Urinary bladder (tissue), 4 donors: ENCODE data around the gene LARGE1. TPM values are rescaled to one million over a fixed set of nuclear protein-coding genes. Genes with fewer than 3 reads are reported as not detected.

Source experiments
- DNase-seq: peaks from one replicate; pipeline ENCODE4 v3.0.0-alpha.2; 2015; ENCODE audit errors: extremely low spot score
- H3K27ac ChIP-seq: one replicate; pipeline ENCODE4 v1.5.1; 2013; ENCODE audit warnings: low read depth, mild to moderate bottlenecking, moderate library complexity
- H3K36me3 ChIP-seq: one replicate; pipeline ENCODE4 v1.6.1; 2013; ENCODE audit warnings: mild to moderate bottlenecking, moderate library complexity; ENCODE audit not compliant: insufficient read depth
- H3K4me1 ChIP-seq: one replicate; pipeline ENCODE4 v1.6.1; 2013; ENCODE audit warnings: mild to moderate bottlenecking, moderate library complexity; ENCODE audit not compliant: insufficient read depth
- H3K4me3 ChIP-seq: one replicate; pipeline ENCODE4 v1.5.1; 2013; ENCODE audit warnings: low read depth, low read length
- WGBS: extraction: QIAGEN DNeasy Blood & Tissue Kit; methylation state at CpG from one replicate; pipeline ENCODE4 v1.1.7; 2013; 5-methylcytosine and 5-hydroxymethylcytosine counted together
- polyA plus RNA-seq: library from polyadenylated mRNA; stranded (reverse); fragments of 200-250 nt; gene quantifications from one replicate; pipeline ENCODE4 v1.2.3, GENCODE V29; 2013
- total RNA-seq: library from RNA; depleted of rRNA; stranded (reverse); fragments of >200 nt; gene quantifications from one replicate; pipeline ENCODE4 v1.2.3, GENCODE V29; 2014
- donor health status: healthy with polysubstance abuse.
- donor health status: healthy.

Gene LARGE1
- total and polyA plus RNA-seq, 2 donors: 27.9 to 34.5 TPM

GRCh38 chr22:33492210-33492651, 428.0 kb downstream of the LARGE1 start:
- H3K4me3 ChIP-seq: no peak overlapping the region
- H3K4me1 ChIP-seq: no peaks in the 10 kb centered on the region
- no peak for DNase-seq
- 57% methylated on average over 4 of the region's 4 CpGs for WGBS
- no peaks in the 10 kb centered on the region for H3K36me3 ChIP-seq
- H3K27ac ChIP-seq: no peak overlapping the region

- 88% methylated on average over 6 of the region's 6 CpGs for WGBS
- no peak for DNase-seq
- no peaks in the 10 kb centered on the region for H3K36me3 ChIP-seq
- H3K4me3 ChIP-seq: no peak overlapping the region
- H3K4me1 ChIP-seq: no peaks in the 10 kb centered on the region
- no peak overlapping the region for H3K27ac ChIP-seq
Measured at GRCh38 chr22:33487041-33487716, 433.1 kb downstream of the LARGE1 start.

GRCh38 chr22:33481550-33481949, 438.7 kb downstream of the LARGE1 start:
- H3K4me1 ChIP-seq: no peaks in the 10 kb centered on the region
- no peaks in the 10 kb centered on the region for H3K36me3 ChIP-seq
- no peak overlapping the region for H3K27ac ChIP-seq
- no peak overlapping the region for H3K4me3 ChIP-seq
- no peak for DNase-seq
- WGBS: 89% methylated on average over 5 of the region's 5 CpGs

- H3K4me3 ChIP-seq: no peak overlapping the region
- no peak for DNase-seq
- no peaks in the 10 kb centered on the region for H3K36me3 ChIP-seq
- H3K27ac ChIP-seq: no peak overlapping the region
- WGBS: 93% methylated on average over 13 of the region's 13 CpGs
- no peaks in the 10 kb centered on the region for H3K4me1 ChIP-seq
Measured at GRCh38 chr22:33477120-33478111, 442.9 kb downstream of the LARGE1 start.

GRCh38 chr22:33476716-33477115, 443.6 kb downstream of the LARGE1 start:
- Histone ChIP-seq H3K4me3 (no peak overlapping the region), H3K36me3 (no peaks in the 10 kb centered on the region), H3K4me1 (no peaks in the 10 kb centered on the region), H3K27ac (no peak overlapping the region)
- DNase-seq: no peak
- 89% methylated on average over 13 of the region's 13 CpGs for WGBS

GRCh38 chr22:33476206-33476605, 444.1 kb downstream of the LARGE1 start:
- H3K4me1 ChIP-seq: no peaks in the 10 kb centered on the region
- DNase-seq: no peak
- no peak overlapping the region for H3K27ac ChIP-seq
- H3K4me3 ChIP-seq: no peak overlapping the region
- WGBS: 91% methylated on average over 4 of the region's 4 CpGs
- H3K36me3 ChIP-seq: no peaks in the 10 kb centered on the region

GRCh38 chr22:33474587-33474986, 445.7 kb downstream of the LARGE1 start:
- H3K4me1 ChIP-seq: no peaks in the 10 kb centered on the region
- H3K36me3 ChIP-seq: no peaks in the 10 kb centered on the region
- H3K4me3 ChIP-seq: no peak overlapping the region
- no peak for DNase-seq
- 85% methylated on average over 1 of the region's 1 CpG for WGBS
- no peak overlapping the region for H3K27ac ChIP-seq

- Histone ChIP-seq H3K27ac (no peak overlapping the region), H3K36me3 (no peaks in the 10 kb centered on the region), H3K4me1 (no peaks in the 10 kb centered on the region), H3K4me3 (no peak overlapping the region)
- WGBS: 86% methylated on average over 9 of the region's 9 CpGs
- no peak for DNase-seq
Measured at GRCh38 chr22:33472462-33473344, 447.6 kb downstream of the LARGE1 start.

GRCh38 chr22:33470456-33470855, 449.8 kb downstream of the LARGE1 start:
- no peak for DNase-seq
- Histone ChIP-seq H3K4me3 (no peak overlapping the region), H3K4me1 (no peaks in the 10 kb centered on the region), H3K36me3 (no peaks in the 10 kb centered on the region), H3K27ac (no peak overlapping the region)
- 79% methylated on average over 6 of the region's 6 CpGs for WGBS

- 79% methylated on average over 5 of the region's 5 CpGs for WGBS
- Histone ChIP-seq H3K27ac (no peak overlapping the region), H3K36me3 (no peaks in the 10 kb centered on the region), H3K4me1 (no peaks in the 10 kb centered on the region), H3K4me3 (no peak overlapping the region)
- DNase-seq: no peak
Measured at GRCh38 chr22:33467620-33468095, 452.6 kb downstream of the LARGE1 start.

- Histone ChIP-seq H3K36me3 (no peaks in the 10 kb centered on the region), H3K4me3 (no peak overlapping the region), H3K4me1 (no peaks in the 10 kb centered on the region), H3K27ac (no peak overlapping the region)
- DNase-seq: no peak
- 52% methylated on average over 2 of the region's 2 CpGs for WGBS
Measured at GRCh38 chr22:33467080-33467479, 453.2 kb downstream of the LARGE1 start.

- H3K27ac ChIP-seq: no peak overlapping the region
- H3K4me1 ChIP-seq: no peaks in the 10 kb centered on the region
- WGBS: 64% methylated on average over 5 of the region's 5 CpGs
- no peaks in the 10 kb centered on the region for H3K36me3 ChIP-seq
- no peak for DNase-seq
- H3K4me3 ChIP-seq: no peak overlapping the region
Measured at GRCh38 chr22:33465554-33465953, 454.7 kb downstream of the LARGE1 start.

GRCh38 chr22:33464698-33465097, 455.6 kb downstream of the LARGE1 start:
- H3K36me3 ChIP-seq: no peaks in the 10 kb centered on the region
- no peaks in the 10 kb centered on the region for H3K4me1 ChIP-seq
- no peak overlapping the region for H3K27ac ChIP-seq
- DNase-seq: no peak
- no peak overlapping the region for H3K4me3 ChIP-seq
- 93% methylated on average over 2 of the region's 2 CpGs for WGBS
